Stimulated activated memory B cell treated with anti-CD40 and anti-IgM and Interleukin-4, amounts not matched to agents 10 μg/mL and 1 μg/mL and 100 μg/mL, for 72 hours (primary cell): ENCODE data around the gene CLCN3.
"Not testable (repeated sequence)": the region's sequence is repeated elsewhere in the genome, so short reads cannot be mapped to it uniquely, and the experiment has no call there.

ENCODE experiments used
- ATAC-seq: fragments of 150-1000 bp; cut with Tn5 transposase; 2 replicates; pipeline ENCODE4 v1.10.0; 2021
- H3K27ac Mint-ChIP-seq: one replicate; pipeline ENCODE4 v1.8.0; 2022; ENCODE audit warnings: mild to moderate bottlenecking, mixed read lengths
- H3K27me3 Mint-ChIP-seq: one replicate; pipeline ENCODE4 v1.8.0; 2022; ENCODE audit warnings: mixed read lengths
- H3K36me3 Mint-ChIP-seq: one replicate; pipeline ENCODE4 v1.8.0; 2022; ENCODE audit warnings: mixed read lengths
- H3K4me1 Mint-ChIP-seq: one replicate; pipeline ENCODE4 v1.8.0; 2022; ENCODE audit warnings: mixed read lengths
- H3K4me3 Mint-ChIP-seq: one replicate; pipeline ENCODE4 v1.8.0; 2022; ENCODE audit warnings: mild to moderate bottlenecking, moderate library complexity, mixed read lengths
- H3K9me3 Mint-ChIP-seq: one replicate; pipeline ENCODE4 v1.8.0; 2022; ENCODE audit warnings: mixed read lengths

Gene CLCN3

DNA sequence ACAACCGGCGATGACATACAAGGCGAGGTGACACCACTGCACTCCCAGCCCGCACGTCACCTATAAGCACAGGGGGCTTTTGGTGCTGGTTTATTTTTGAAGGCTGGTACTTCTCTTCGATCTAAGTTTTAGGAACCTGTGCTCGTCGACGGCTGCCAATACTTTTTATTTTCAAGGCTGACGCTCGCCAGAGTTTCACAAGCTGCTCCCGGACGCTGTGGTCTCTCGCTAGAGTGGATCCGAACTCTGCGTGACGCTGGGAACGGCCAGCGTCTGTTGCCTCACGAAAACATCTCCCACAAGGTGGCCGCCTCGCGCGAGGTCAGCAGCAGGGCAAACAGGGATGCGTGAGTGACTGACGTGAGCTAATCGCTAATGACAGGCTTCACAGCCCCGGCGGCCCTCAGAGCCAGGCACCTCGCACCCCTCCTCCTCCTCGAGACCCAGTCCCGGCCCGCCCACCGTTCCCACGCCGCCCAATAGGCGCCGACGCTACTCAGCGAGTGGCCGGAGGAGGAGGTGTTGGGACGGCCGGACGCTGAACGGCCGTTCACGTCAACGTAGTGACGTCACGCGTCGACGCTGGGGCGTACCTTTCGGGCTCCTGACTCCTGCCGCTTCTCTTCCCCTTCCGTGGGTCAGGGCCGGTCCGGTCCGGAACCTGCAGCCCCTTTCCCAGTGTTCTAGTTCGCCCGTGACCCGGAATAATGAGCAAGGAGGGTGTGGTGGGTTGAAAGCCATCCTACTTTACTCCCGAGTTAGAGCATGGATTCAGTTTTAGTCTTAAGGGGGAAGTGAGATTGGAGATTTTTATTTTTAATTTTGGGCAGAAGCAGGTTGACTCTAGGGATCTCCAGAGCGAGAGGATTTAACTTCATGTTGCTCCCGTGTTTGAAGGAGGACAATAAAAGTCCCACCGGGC is at the start of gene CLCN3:
TSS of gene CLCN3 (plus strand) at position 621 of the 922 bp plus-strand sequence. CDS start 15,351 bp downstream, outside the sequence.
- Mint-ChIP-seq H3K27ac (peak within 1 kb of the TSS; percentile 96), H3K9me3 (no peaks in the 10 kb centered on the region), H3K4me1 (peaks cover 41% of the 10 kb centered on the region), H3K4me3 (peak within 1 kb of the TSS; percentile 96), H3K27me3 (no peaks in the 10 kb centered on the region), H3K36me3 (peaks cover 10% of the 10 kb centered on the region)
- ATAC-seq, result peak; percentile 99

- not testable (repeated sequence) for H3K27me3 Mint-ChIP-seq, H3K9me3 Mint-ChIP-seq, H3K4me3 Mint-ChIP-seq, H3K27ac Mint-ChIP-seq, ATAC-seq
- peaks cover 33% of the 10 kb centered on the region for H3K4me1 Mint-ChIP-seq
- H3K36me3 Mint-ChIP-seq, result peaks cover 45% of the 10 kb centered on the region
Measured at GRCh38 chr4:169571012-169571411, 49.4 kb upstream of the CLCN3 start.

GRCh38 chr4:169571435-169571834 is 48.9 kb upstream of the CLCN3 start:
- peaks cover 45% of the 10 kb centered on the region for H3K36me3 Mint-ChIP-seq
- no peak for ATAC-seq
- H3K27me3 Mint-ChIP-seq, result no peaks in the 10 kb centered on the region
- no peaks in the 10 kb centered on the region for H3K9me3 Mint-ChIP-seq
- H3K27ac Mint-ChIP-seq, result no peak overlapping the region
- H3K4me1 Mint-ChIP-seq, result peaks cover 31% of the 10 kb centered on the region
- H3K4me3 Mint-ChIP-seq, result no peak overlapping the region

DNA sequence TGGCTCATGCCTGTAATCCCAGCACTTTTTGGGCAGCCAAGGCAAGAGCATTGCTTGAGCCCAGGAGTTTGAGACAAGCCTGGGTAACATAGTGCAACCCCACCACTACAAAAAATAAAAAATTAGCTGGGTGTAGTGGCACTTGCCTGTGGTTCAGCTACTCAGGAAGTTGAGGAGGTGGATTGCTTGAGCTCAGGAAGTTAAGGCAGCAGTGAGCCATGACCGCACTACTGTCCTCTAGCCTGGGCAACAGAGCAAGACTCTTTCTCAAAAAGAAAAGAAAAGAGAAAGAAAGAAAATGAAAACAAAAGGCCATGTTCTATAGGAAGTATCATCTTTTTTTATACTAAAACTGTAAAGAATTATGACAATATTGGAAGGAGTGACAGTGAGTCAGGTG is 46.5 kb upstream of the CLCN3 start:
- peak overlapping the region; percentile 74 for H3K27ac Mint-ChIP-seq
- H3K4me1 Mint-ChIP-seq, result peaks cover 28% of the 10 kb centered on the region
- peaks cover 45% of the 10 kb centered on the region for H3K36me3 Mint-ChIP-seq
- ATAC-seq, result peak; percentile 24
- H3K27me3 Mint-ChIP-seq, result no peaks in the 10 kb centered on the region
- no peak overlapping the region for H3K4me3 Mint-ChIP-seq
- no peaks in the 10 kb centered on the region for H3K9me3 Mint-ChIP-seq

- Mint-ChIP-seq H3K36me3 (peaks cover 24% of the 10 kb centered on the region), H3K27me3 (no peaks in the 10 kb centered on the region), H3K27ac (no peak overlapping the region), H3K9me3 (no peaks in the 10 kb centered on the region), H3K4me1 (no peaks in the 10 kb centered on the region), H3K4me3 (no peak overlapping the region)
- ATAC-seq, result no peak
Measured at GRCh38 chr4:169582203-169582602, 38.2 kb upstream of the CLCN3 start.

DNA sequence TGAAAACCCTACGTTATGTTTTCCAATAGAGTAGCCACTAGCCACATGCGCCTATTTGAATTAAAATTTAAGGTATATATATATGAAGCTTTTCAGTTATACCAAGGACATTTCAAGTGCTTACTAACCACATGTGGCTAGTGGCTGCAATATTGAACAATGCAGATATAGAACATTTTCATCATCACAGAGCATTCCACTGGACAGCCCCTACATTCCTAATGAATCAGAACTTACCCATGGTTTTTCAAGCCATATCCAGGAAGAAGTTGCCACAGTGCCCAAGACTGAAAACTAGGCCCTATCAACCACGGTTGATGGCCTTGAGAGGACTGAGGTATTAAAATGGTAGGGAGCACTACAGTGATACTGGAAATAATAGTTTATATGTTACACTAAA is 37.7 kb upstream of the CLCN3 start:
- no peaks in the 10 kb centered on the region for H3K9me3 Mint-ChIP-seq
- H3K36me3 Mint-ChIP-seq, result peaks cover 24% of the 10 kb centered on the region
- H3K4me1 Mint-ChIP-seq, result no peaks in the 10 kb centered on the region
- no peak overlapping the region for H3K4me3 Mint-ChIP-seq
- H3K27ac Mint-ChIP-seq, result no peak overlapping the region
- no peaks in the 10 kb centered on the region for H3K27me3 Mint-ChIP-seq
- ATAC-seq, result no peak

GRCh38 chr4:169583563-169583962 is 36.8 kb upstream of the CLCN3 start:
- no peaks in the 10 kb centered on the region for H3K9me3 Mint-ChIP-seq
- H3K36me3 Mint-ChIP-seq, result peaks cover 24% of the 10 kb centered on the region
- no peaks in the 10 kb centered on the region for H3K27me3 Mint-ChIP-seq
- H3K4me3 Mint-ChIP-seq, result no peak overlapping the region
- no peak overlapping the region for H3K27ac Mint-ChIP-seq
- no peaks in the 10 kb centered on the region for H3K4me1 Mint-ChIP-seq
- no peak for ATAC-seq

GRCh38 chr4:169593050-169593560 is 27.3 kb upstream of the CLCN3 start:
- Mint-ChIP-seq H3K4me3 (no peak overlapping the region), H3K27me3 (no peaks in the 10 kb centered on the region), H3K9me3 (no peaks in the 10 kb centered on the region), H3K27ac (peak overlapping the region; percentile 40), H3K36me3 (peaks cover 41% of the 10 kb centered on the region), H3K4me1 (no peaks in the 10 kb centered on the region)
- ATAC-seq, result no peak

DNA sequence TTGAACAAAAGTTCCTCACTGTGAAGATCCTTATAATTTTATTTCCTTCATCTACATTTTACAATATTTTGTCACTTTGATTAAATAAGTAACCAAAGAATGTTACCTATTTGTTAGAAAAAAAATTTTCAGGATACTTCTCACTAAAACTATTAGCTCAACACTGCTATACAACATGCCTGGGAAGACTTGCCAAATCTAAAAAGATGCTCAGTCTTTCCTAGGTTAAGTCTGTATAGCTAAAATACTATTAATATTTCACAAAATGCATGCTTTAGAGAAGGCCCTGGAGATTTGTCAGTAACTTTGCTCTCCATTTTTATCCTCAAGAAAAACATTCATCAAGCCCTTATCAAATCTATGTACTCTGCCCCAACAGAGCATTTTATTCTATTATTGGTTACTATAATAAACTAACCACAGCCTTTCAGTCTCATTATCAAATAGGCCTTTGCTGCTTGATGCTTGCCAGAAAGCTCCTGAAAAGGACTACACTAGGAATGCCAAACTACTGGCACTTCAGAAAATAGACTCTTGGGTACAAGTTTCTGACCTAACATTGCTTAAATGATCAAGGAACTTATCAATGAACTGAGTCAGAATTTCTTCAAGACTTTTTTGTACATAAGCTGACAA is 25.7 kb upstream of the CLCN3 start:
- Mint-ChIP-seq H3K4me1 (no peaks in the 10 kb centered on the region), H3K4me3 (no peak overlapping the region), H3K36me3 (peaks cover 38% of the 10 kb centered on the region), H3K27ac (no peak overlapping the region), H3K27me3 (no peaks in the 10 kb centered on the region), H3K9me3 (no peaks in the 10 kb centered on the region)
- ATAC-seq, result no peak

DNA sequence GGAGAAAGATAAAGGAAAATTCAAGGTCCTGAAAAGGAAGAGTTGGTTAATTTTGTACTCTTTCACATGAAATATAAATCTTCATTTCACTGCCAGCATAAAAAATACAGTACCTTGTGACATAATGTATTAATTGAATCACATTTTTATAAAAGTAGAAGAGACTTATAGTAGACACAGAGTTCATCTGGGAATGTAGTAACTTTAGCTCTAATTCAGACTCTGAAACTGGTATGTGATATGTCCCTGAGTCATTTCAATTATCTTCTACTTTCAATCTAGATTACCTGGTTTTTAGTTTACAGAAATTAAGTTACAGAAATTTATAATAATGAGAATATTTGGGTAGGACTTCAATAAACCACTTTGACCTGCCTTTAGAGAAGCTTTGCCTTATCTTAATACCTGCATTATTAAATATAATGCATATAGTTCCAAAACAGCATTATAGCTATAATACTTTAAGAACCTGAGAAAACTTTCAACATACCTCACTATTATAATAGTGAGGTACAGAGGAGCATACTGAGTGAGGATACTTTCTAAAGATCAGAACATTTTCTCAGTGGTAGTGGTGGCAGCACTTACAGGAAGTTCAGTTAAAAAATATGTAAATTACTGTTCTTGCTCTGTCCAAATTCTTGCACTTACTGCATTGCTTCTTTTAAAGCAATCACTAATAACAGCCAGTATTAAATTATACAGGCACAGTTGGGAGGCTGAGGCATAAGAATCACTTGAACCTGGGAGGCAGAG is 19.2 kb upstream of the CLCN3 start:
- Mint-ChIP-seq H3K9me3 (no peaks in the 10 kb centered on the region), H3K4me3 (no peak overlapping the region), H3K36me3 (peaks cover 28% of the 10 kb centered on the region), H3K4me1 (no peaks in the 10 kb centered on the region), H3K27me3 (no peaks in the 10 kb centered on the region), H3K27ac (no peak overlapping the region)
- ATAC-seq, result no peak

DNA sequence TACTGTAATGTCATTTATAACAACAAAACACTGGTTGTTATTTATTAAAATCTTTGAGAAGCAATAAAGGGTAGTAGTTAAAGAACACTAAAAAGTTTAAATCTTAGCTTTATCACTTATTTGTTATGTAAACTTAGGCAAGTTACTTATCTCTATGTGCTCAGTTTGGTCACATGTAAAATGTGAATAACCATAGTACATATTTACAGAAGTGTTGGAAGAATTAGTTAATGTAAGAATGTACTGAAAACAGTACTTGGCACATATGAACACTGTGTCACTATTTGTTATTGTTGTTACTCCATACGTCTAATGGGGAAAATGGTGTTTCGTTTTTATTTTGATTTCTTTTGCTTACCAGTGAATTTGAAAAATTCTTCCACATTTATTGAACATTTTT is 17.1 kb upstream of the CLCN3 start:
- Mint-ChIP-seq H3K4me1 (no peaks in the 10 kb centered on the region), H3K4me3 (no peak overlapping the region), H3K27ac (no peak overlapping the region), H3K36me3 (peaks cover 23% of the 10 kb centered on the region), H3K27me3 (no peaks in the 10 kb centered on the region), H3K9me3 (no peaks in the 10 kb centered on the region)
- no peak for ATAC-seq

GRCh38 chr4:169604131-169604900 is 16.1 kb upstream of the CLCN3 start:
- H3K4me3 Mint-ChIP-seq, result no peak overlapping the region
- H3K36me3 Mint-ChIP-seq, result peaks cover 20% of the 10 kb centered on the region
- no peak for ATAC-seq
- no peaks in the 10 kb centered on the region for H3K27me3 Mint-ChIP-seq
- H3K4me1 Mint-ChIP-seq, result no peaks in the 10 kb centered on the region
- H3K27ac Mint-ChIP-seq, result no peak overlapping the region
- H3K9me3 Mint-ChIP-seq, result no peaks in the 10 kb centered on the region

- no peaks in the 10 kb centered on the region for H3K27me3 Mint-ChIP-seq
- no peak overlapping the region for H3K4me3 Mint-ChIP-seq
- H3K27ac Mint-ChIP-seq, result no peak overlapping the region
- peaks cover 19% of the 10 kb centered on the region for H3K36me3 Mint-ChIP-seq
- no peak for ATAC-seq
- H3K4me1 Mint-ChIP-seq, result peaks cover 2% of the 10 kb centered on the region
- no peaks in the 10 kb centered on the region for H3K9me3 Mint-ChIP-seq
Measured at GRCh38 chr4:169604903-169605331, 15.5 kb upstream of the CLCN3 start.

GRCh38 chr4:169611157-169611556 is 9.2 kb upstream of the CLCN3 start:
- peaks cover 6% of the 10 kb centered on the region for H3K36me3 Mint-ChIP-seq
- H3K4me3 Mint-ChIP-seq, result no peak overlapping the region
- H3K27me3 Mint-ChIP-seq, result no peaks in the 10 kb centered on the region
- H3K27ac Mint-ChIP-seq, result peak overlapping the region; percentile 92
- no peak for ATAC-seq
- no peaks in the 10 kb centered on the region for H3K9me3 Mint-ChIP-seq
- peaks cover 21% of the 10 kb centered on the region for H3K4me1 Mint-ChIP-seq
